Stimulated activated CD4-positive, alpha-beta T cell treated with anti-CD3 and anti-CD28 coated beads, Interleukin-15, amount 100 ng/mL, for 48 hours (primary cell): ENCODE measurements around the gene PPP6R3.

Experiments
- DNase-seq, 2 donors: peaks; one replicate each; pipeline ENCODE4 v3.0.0-alpha.2; 2020; ENCODE audit warnings: low read depth in 2 of 2

PPP6R3 gene

DNA sequence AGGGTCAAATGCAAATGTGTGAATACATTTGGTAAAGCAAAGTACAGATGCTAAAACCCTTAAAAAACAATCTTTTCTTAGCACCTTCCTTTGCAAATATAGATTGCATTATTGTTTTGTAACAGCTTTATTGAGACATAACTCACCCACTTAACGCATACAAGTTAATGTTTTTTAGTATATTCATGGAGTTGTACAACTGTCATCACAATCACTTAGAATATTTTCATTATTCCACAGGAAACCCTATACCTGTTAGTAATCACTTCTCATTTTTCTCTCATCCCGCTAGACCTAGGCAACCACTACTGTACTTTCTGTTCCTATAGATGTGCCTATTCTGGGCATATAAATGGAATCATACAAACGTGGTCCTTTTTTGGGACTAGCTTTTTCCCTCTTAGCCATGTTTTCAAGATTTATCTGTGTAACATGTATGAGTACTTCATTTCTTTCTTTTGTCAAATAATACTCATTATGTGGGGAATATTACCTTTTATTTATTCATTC lies 34.7 kb downstream of the PPP6R3 start:
- no peak for DNase-seq

DNA sequence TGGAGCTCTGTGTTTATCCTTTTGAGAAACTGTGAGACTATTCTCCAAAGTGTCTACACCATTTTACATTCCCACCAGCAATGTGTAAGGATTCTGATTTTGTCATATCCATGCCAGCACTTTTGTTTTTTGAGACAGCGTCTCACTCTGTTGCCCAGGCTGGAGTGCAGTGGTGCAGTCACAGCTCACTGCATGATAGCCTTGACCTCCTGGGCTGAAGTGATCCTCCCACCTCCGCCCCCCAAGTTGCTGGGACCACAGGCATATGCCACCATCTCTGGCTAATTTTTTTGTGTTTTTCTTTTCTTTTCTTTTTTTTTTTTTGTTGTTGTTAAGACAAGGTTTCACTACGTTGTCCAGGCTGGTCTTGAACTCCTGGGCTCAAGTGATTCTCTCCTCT lies 35.3 kb downstream of the PPP6R3 start:
- DNase-seq: no peak

DNA sequence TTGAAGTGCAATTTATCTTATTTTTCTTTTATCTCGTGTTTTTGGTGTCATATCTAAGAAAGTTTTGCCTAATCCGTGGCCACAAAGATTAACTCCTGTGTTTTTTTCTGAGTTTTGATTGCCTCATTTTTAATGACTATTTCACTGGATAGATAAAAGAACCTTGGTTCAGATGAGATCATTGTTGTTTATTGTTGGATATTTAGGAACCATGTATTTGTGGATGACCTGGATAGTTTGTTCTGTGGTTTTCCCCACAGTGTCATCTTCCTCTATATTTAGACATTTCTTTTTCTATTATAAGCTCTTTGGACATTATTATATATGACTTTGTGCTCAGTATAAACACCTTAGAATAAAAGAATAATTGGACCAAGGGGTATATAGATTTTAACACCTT lies 37.2 kb downstream of the PPP6R3 start:
- no peak for DNase-seq

DNA sequence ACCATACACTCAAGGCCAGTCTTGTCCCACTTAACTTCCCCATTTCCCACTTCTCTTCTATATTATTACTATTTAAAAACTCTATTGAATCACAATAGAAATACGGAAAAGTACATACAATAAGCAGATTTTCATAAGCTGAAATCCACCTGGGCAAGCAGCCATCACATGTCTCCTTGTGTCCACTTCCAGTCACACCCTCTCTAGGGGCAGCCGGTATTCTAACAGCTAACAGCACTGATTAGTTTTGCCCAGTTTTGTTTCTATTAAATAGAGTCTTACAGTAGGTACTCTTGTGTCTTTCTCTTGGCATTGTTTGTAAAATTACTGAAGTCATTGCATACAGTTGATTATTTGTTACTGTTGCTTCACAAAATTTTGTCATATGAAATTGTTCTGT lies 37.8 kb downstream of the PPP6R3 start:
- DNase-seq: no peak

DNA sequence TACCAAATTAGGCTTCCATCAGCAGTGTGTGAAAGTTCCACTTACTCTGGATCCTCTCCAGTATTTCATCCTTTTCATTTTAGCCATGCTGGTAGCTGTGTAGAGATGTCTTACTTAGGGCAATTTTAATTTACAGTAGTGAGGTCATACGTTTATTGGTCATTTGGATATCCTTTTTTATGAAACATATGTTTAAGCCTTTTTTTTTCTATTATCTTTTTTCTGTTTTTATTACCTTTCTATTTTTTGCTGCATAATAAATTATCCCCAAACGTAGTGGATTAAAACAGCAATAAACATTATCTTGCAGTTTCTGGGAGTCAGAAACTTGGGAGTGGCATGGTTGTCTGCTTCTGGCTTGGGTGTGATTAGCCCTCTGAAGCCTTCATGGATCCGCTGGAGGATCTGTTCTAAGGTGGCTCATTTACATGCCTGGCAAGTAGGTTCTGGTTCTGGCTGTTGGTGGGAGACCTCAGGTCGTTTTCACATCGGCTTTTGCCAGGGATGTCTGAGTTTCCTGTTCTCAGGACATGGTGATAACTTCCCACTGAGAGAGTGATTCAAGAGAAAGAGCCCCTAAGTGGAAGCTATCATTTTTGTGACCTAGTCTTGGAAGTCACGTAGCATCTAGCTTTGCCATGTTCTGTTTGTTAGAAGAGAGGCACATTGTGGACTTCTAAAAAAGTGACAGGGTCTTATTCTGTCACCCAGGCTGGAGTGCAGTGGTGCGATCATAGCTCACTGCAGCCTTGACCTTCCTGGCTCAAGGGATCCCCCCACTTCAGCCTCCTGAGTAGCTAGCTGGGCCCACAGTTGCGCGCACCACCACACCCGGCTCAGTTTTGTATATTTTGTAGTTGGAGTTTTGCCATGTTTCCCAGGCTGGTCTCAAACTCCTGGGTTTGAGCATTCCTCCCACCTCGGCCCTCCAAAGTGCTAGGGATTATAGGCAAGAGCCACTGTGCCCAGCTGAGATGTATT lies 38.6 kb downstream of the PPP6R3 start:
- DNase-seq: no peak

DNA sequence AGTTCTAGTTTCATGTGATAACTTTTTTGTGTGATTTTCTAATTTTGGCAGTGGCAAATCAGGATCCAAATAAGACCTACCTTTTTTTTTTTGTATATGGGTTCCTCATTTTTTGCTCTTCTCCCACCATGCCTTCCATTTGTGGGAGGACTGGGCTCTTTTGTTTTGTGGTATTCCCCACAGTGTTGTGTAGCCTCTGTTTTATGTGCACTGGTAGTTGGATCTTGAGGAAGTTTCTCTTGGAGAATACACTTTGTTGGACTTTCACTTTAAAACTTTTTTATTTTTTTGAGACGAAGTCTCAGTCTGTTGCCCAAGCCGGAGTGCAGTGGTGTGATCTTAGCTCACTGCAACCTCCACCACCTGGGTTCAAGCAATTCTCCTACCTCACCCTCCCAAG lies 39.7 kb downstream of the PPP6R3 start:
- no peak for DNase-seq

DNA sequence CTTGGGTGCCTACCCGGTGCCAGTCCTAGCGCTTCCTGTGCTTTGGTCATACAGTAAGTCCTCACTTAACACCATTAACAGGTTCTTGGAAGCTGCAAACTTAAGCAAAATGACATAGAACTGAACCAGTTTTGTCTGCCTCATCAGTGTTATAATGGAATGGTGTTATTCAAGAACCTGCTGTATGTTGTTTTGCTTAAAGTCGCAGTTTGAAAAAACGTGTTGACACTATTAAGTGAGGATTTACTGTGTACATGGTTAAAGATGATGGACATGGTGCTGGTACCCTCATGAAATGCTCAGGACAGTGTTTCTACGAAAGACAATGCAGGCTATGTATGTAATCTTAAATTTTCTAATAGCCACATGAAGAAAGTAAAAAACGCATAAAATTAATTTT lies 41.3 kb downstream of the PPP6R3 start:
- no peak for DNase-seq

DNA sequence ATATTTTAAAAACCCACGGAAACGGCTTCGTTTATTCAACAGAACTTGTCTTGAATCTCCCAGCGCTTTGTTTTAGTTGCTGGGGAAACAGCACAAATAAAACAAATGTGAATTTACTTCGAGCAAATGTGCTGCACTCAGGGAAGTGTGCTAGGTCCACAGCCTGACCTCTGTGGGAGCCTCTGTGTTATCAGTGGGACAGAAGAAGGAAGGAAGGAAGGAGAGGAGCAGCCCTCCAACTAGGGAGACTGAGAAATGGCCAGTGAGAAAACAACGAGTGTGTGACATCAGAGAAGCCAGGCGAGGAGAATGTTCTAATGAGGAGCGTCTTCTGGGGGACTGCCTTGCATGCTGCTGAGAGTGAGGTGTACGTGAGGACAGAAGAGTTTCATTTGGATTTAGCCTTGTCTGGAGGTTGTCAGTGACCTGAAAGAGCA lies 42.7 kb downstream of the PPP6R3 start:
- DNase-seq: no peak

DNA sequence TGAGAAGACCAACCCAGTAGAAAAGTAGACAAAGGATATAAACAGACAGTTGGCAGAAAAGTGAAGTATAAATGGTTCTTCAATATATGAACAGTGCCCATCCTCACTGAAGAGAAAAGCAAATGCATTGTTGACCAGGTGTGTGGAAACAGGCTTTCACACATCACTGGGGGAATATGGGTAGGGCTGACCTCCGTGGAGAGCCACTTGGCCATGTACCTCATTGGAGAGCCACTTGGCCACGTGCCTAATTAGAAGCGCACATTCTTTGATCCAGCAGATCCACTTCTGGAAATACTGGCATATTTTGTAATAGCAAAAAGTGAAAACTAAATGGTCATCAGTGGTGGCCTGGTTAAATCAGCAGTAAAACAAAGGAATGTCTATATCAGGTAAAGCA lies 43.2 kb downstream of the PPP6R3 start:
- no peak for DNase-seq

DNA sequence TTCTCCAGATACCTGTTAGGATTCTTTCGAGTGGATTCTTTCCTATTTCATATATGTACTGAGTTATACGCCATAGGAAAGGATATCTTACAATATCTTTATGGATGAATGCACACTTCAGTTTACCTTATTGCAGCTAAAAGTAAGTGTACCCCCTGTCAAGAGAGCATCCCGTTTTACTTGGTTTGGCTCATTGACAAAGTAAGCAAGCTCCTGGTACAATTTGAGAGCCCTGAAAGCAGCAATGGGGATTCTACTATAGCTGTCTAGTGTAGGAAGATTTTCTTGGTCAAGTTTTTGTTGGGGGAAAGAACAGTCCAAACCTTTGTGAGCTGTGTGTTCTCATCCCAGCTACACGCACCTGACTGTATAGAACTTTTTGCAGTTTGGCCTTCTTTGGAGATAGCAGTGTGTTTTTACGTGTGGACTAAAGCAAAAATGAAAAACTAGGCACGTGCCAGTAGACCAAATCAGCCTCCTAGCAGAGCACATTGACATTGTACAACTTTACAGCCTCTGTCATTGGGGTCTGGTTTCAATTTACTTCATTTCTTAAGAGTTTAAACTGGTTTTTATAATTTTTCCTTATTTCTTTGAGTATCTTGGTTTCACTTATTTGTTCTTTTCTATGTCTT lies 44.0 kb downstream of the PPP6R3 start:
- no peak for DNase-seq

DNA sequence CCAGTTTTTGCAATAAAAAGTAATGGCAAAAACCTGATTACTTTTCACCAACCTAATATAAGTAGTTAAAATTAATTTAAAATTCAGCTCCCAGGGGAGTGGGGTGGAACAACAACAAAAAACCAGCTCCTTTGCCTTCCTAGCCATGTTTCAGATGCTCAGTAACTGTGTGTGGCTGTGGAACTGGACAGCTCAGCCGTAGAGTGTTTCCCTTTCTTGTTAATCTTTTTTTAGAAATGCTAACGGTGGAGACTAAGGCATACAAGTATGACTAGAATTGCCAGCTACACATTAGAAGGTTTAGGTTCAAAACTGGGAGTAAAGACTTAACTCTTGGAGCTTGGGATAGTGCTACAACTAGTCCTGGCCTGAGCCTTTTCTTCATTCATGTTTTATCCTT lies 45.0 kb downstream of the PPP6R3 start:
- no peak for DNase-seq

DNA sequence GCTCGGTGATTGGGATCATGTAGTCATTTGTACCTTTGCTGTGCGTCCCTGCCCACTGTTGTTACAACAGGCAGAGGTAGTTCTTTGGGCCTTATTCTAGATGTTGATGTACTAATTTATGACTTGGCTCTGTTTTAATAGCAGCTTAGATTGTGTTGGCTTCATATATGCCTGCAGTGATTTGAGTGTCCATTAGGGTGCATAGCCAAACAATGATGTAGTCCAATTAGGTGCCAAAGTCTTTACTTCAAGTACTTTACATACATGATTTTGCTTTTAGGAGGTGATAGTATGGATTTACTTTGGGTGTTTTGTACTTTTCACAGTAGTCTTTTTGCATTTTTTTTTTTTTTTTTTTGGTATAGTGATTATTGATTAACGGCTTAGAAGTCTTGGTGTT lies 46.4 kb downstream of the PPP6R3 start:
- no peak for DNase-seq

DNA sequence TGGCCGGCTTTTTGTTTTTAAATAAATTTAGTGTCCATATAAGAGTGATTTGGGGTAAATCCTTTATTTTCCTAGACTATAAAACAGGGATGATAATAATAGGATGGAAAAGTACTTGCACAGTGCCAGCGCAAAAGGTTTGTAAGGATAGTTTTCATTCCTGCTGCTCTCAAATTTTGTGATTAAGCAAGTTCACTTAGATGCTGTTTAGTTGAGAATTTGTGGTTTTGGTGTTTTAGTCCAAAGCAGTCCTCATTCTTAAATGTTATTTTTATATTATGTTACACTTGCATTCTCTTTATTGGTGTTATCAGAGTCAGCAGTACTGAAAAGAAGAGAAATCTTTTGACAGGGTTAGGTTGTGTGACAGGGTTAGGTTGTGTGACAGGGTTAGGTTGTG lies 47.9 kb downstream of the PPP6R3 start:
- DNase-seq: no peak

DNA sequence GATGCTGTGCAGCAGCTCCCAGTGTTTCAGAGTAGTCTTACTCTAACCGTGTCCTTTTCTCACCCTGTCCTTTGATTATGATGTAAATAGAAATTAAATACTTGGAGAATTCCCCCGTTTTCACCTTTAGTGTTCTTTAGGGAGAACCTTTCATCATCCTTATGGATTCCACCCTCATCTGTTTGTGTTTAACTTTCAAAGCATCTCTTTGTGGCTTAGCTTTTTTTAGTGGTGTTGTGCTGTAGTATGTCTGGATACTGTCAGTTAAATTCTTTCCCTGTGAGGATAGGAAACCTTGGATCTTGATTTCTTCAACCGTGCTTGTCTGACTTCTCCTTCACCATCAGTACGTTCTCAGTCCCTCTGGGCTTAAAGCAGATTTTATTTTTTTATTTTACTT lies 48.5 kb downstream of the PPP6R3 start:
- no peak for DNase-seq

DNA sequence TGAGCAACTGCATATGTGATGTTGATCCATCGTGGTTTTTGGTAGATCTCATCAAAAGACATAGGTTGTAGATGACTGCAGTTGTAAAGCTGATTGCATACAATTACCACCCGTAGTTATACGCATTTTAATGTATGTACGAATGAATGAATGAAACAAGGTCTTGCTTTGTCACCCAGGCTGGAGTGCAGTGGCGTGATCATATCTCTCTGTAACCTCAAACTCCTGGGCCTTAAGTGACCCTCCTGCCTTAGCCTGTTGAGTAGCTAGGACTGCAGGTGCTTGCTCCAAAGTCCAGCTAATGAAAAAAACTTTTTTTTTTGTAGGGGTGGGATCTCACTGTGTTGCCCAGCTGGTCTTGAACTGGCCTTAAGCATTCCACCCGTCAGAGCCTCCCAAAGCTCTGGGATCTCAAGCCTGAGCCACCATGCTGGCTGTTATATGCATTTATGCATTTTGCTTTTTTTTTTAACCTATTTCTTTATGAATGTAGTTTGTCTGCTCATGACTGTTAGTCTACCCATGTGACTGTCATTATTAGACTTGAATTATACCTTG lies 53.5 kb downstream of the PPP6R3 start:
- no peak for DNase-seq

DNA sequence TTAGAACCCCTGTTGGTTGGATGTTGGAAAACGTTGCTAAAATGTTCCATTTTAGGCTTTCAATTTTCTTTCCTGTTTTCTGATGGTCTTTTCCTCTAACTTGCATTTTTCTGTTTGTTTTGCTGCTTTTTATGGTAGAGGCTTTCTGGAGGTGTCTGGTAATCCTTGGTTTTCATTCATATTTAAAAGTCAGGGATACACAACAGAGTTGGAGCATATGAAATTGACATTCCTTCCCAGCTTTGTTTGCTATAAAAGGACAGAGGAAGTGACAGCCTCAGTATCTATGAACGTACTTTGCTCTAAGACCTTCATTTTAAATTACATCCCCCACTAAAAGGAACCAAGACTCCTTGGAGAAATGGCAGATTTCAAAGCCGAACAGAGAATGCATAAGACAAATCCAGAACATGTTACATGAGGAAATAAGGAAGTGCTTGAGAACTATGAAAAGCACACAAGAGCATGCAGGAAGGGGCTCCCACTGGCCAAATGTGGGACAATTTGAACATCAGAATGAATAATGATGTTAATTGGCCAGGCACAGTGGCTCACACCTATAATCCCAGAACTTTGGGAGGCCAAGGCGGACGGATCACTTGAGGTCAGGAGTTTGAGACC lies 56.7 kb downstream of the PPP6R3 start:
- no peak for DNase-seq

DNA sequence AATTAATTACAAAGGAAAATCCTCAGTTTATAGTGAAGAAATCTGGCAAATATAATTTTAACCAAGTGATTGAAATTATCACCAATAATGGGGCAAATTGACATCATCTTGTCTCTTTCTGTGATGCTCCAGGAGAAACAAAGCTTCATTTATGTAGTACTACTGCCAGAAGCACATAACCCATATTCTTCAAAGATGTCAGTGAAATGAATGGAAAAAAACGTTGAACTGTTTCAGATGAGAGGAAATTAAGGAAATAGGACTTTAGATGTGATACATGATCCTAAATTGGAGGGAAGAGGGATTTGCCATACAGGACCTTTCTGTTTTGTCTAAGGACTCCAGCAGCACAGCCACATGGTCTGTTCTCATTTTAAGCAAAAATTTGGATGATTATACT lies 57.6 kb downstream of the PPP6R3 start:
- DNase-seq: no peak

DNA sequence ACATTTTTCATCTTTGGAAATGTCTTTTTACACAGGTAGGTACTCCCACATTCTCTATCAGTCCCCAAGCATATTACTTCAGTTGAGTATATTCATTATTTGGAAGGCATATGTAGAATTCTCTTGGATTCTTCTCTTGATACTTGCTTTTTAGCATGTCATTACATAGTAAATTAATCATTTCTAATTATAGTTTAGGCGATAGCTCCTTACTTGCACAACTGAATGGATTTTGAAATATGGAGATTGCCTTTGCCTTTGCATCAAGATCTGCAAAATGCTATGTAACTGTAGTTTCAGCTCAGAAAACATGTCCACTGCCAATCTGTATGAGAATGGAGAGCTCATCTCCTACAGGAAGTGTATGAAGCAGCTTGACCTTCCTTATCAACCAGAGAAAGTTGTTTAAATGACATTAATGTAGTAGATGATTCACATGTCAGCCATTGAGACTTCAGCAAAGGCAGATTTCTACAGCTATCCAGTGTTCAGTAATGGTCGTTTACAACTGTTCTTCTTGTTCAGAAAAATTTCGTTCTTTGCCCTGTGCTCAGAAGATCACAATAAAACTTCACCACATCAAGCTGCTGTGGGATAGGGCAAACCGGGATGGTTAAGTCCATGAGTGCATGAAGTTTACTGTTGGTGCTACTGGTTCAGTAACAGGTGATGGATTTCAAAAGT lies 61.6 kb downstream of the PPP6R3 start:
- no peak for DNase-seq

DNA sequence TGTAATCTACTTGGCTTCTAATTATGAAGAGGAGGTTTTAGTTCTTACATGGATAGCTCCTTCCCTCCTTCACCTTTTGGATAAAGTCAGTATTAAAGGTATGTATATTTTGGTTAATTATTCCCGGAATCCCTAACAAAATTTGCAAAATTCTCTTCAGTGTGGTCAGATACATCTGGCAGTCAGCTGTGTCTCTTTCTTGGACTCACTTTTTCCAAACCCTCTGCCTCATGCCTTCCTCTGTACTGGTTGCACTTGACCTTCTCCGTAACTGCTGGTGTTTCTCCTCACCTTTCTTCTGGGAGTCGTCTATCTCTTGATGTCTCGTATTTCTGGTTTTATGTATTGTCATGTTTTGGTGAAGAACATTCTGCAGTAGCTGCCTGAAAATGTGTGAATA lies 62.5 kb downstream of the PPP6R3 start:
- no peak for DNase-seq

DNA sequence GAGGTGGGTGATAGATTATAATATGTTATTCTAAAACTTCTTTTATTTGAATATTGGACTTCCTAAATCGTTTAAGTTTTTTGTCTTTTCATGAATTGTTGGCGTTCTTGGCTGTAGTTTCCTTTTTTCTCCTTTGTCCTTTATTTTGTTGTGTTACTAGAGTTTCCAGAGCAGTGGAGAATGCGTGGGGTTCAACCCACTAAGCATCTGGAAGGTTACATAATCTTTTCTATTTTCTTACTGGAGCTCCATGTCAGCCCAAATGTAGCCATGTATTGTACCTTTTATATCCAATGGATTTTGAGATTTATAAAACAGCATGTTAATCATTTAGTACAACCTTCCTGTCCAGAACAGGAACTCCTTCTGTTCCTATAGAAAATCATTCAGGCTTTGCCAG lies 63.2 kb downstream of the PPP6R3 start:
- no peak for DNase-seq

DNA sequence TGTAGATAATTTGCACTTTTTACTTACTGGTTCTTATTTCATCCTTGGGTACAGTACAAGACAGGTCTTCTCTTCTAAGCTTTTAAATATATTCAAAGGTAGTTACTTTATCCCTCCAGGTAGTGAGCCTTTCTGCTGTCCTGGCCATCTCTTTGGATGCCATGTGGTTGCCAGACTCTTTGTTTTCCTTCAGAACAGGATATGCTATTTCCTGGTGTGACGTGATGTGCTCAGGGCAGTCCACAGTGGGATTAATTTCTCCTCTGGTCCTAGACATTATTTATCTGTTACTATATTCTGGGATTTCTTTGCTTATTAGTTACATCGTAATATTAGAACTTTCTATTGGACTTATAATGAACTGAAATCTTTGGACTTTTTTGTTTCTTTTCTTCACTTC lies 63.7 kb downstream of the PPP6R3 start:
- DNase-seq: no peak

DNA sequence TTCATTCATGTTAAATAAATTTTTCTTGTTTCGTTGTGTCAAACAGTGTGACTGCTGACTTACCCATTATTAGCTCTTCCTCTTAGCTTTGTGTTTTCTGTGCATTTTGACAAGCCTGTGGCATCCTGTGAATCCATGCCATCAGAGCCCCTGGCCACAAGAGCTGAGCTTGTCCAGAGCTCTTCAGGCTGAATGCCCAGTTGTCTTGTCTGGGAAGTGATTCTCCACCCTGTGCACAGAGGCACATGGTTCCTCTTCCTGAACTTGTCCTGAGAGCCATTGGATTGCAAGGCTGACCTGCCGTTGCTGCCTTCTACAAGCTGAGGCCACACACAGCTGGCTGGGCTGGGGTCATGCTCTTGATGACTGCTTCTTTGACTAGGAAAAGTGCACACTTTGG lies 64.1 kb downstream of the PPP6R3 start:
- no peak for DNase-seq
